GM21381 (cell line): ENCODE data around the gene DNAI1.
A peak's percentile ranks its signal among the peaks of the same experiment; 100 is the strongest.
"Not testable (repeated sequence)": the region's sequence is repeated elsewhere in the genome, so short reads cannot be mapped to it uniquely, and the experiment has no call there.

Experiments
- ATAC-seq: cut with Tn5 transposase; IDR thresholded peaks from one replicate; pipeline ENCODE4 v1.9.1; 2021; ENCODE audit warnings: mild to moderate bottlenecking, moderate library complexity; ENCODE audit not compliant: unreplicated experiment

Gene DNAI1

DNA sequence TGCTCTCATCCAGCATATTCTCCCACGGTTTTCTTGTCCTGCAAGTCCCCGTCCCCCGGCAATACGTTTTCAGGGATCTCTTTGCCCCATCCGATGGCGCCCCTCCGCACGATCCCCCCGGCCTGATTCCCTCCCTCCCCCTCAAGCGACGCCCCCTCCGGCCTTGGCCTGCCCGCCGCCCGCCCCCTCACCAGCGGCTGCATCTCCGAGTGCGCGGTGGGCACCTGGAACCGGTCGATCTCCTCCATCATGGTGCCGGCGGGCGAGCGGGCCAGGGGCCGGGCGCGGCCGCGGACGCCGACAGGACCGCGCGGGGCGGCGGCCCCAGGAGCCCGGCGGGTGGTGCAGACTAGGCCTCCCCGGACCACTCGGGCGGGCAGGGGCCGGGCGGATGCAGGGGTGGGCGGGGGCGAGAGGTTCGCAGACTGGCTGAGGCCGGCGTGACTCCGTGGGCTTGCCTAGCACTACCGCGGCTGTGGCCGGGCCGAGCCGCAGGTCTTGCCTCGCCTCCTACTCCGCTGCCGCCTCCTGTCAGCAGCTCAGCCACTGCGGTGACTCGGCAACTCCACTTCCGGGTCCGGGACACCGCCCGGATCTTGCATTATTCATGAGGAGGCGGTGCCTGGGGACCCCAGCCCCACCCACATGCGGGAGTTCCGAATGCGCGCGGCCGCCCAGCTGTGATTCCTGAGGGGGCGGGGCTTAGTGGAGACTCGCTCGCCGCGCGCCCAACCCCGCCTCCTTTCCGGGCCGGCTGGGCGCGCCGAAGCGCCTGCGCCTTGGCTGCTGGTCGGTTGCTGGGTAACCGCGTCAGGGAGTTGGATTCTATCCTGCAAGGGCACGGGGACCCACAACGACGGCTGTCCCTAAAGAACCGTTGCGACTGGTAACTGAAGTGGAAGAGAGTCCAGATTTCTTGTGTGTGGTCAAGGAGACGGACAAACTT lies at the start of gene DNAI1, which contains the start of gene FAM219A:
DNAI1 (plus strand) TSS at position 793 of the 946 bp plus-strand sequence. CDS start 201 bp downstream, outside the sequence.
FAM219A (minus strand) TSS at position 558 of the 946 bp plus-strand sequence; CDS start at position 251, 307 bp downstream.
- peak; percentile 98 for ATAC-seq

DNA sequence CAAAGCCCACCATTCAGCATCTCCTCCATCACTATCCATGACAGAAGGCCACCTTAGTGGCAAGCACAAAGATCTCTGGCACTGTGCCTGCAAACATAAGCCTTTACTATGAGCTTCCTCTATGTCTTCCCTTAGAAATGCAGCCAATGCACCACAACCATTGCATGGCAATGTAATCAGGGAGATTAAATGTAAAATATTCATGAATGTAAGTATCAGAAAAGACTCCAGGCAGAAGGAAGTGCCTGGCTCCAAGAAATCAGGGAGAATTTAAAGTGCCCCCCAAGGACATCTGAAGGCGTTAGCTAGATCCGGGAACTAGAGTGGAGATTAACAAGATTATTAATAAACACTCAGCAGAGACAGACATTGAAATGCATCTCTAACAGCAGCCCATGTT lies 49.5 kb upstream of the DNAI1 start:
- no peak for ATAC-seq

DNA sequence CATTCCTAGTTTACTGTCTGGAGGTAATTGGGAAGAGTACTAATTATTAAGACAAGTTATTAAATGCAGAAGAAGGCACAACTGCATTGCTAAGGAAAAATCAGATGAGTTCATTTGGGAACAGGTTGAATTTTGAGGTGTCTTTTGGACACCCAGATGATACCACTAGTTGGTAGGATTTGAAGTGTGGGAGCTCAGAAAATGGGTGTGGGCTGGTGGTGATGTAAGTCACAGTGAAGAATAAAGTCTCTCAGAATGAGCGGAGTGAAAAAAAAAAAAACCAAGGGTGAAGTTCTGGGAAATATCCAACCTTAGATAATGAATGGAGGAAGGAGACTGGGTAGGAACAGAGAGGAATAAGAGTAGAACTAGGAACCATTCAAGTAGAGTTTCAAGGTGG lies 46.3 kb upstream of the DNAI1 start:
- no peak for ATAC-seq

DNA sequence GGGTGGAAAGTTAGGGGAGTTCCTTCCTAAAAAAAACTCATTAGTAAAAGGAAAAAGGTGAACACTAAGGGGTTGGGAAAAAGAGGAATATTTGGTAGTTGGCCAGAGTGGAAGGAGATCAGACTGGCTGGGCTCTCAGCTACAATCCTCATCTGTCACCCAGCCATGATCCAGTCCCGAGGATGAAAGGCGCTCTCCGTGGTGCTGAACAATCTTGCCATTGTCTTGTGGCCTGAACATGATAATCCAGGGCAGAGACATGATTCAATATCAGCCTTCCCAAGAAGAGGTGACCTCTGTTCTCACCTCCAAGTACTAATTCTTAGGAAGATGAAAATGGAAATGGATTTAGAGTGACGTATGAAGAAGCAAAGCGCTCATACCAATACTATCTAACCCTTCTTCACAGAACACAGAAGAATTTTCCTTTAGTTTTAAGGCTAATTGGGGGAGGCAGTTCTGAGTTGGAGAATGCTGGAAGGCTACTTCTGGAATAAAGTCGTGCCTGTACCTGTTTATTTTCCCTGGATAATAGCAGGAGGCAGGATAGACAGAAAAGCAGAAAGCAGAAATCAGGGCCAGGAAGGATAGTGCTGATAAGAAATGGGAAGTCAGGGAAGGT lies 45.3 kb upstream of the DNAI1 start:
- no peak for ATAC-seq

DNA sequence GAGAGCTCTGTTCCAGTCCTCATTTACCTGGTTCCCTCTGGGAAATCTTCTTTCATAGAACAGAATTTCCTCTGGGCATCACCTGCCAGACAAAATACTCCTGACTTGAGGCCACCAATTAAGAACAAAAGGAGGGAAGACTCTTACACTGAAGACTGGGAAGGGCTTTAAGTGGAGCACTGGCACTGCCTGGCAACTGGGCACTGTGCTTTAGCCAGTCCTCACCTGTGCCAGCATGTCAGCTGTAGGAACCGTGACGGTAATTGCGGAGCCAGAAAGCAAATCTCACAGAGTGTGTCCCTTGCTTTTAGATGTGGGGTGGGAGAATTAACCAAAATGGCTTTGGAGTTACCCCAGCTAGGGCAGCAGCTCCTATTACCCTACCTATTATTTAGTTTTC lies 40.9 kb upstream of the DNAI1 start:
- ATAC-seq = no peak

DNA sequence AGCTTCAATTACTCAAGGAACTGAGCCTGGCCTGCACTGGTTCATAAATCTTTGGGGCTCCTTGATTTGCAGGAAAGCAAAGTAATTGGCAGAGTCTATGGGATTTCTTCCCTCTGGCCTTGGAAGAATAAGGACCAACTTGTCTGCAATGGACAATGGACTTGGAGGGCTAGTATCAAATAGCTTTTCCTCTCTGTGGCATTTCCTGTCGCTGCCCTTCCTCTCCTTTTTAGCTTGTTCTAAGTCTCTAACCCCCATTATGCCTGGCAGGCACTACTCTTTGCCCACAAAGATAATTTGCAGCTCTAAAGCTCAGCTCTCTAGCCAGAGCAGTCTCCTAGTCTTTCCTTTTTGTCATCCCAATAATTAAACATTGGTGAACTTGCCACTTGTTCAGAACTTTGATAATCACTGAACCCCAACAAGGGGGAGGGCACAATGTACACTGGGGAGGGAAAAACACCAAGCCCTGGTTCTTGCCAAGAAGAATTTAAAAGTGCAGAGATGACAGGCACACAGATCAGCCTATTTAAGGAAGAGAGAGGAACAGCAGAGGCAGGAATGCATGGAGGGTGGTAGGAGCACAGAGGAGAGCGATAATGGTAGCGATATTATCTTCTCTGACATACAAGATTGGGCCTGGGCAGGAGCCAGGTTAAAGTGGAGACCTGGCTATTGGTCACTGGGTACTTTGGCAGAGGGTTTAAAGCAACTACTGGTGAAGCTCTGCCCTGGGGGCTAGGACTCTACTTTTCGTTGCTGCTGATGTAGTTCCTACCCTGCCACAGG lies 38.7 kb upstream of the DNAI1 start:
- no peak for ATAC-seq

DNA sequence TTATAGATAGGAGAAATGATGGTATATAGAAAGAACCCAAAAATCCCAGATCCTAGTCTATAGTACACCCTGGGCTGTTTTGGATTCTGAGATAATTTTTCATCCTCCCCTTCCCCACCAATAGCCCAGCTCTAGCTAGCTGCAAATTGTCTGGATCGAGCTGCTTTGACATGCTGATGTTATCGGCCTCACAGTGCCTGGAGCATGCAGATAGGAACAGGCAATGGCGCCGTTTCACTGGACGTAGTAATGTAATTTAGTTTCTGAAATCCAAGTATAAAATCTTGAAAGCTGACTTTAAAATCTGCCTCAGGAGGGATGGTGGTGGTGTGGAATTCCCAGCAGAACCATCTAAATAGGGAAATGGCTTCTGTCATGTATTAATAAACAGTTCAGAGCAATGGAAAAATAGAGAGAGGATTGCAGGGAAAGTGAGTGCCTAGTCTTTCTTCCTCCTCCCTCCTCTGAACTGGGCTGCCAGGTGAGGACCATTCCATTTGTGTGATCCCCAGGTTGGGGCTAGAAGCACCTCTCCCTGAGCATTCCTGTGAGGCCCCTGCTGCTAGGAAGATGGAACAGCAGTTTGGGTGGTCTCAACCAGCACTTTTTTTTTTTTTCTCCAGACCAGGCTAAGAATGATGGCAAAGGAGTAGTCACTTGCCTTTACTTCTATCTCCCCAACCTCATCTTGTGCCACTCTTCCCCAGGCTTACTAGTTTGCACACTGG lies 32.1 kb upstream of the DNAI1 start:
- ATAC-seq = no peak

DNA sequence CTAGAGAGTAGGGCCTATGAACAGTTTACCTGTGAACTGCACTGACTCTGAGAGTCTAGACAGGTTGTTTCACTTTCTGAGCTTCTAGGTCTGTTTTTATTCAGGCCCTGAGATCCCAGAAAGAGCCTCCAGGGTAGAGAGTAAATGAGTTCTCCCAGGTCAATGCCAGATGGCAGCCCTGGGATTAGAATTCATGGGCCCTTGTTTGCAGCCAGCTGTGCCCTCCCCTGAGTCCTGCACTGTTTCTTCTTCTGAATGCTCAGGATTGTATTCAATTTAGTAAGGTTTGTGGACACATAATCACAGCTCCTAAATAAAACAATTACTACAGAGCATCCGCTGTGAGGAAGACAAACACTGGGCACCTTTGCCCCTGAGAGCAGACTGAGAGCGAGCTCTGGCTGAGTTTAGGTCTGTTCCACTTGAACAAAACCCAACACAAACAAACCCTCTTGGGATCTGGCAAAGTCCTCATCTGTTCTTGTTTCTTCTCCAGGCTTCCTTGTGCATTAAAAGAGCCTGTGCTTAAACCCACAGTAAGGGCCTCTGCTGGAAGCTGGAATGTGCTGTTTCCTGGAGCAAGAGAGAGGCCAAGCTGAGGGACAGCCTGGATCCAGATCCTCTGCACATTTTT lies 30.2 kb upstream of the DNAI1 start:
- ATAC-seq = no peak

DNA sequence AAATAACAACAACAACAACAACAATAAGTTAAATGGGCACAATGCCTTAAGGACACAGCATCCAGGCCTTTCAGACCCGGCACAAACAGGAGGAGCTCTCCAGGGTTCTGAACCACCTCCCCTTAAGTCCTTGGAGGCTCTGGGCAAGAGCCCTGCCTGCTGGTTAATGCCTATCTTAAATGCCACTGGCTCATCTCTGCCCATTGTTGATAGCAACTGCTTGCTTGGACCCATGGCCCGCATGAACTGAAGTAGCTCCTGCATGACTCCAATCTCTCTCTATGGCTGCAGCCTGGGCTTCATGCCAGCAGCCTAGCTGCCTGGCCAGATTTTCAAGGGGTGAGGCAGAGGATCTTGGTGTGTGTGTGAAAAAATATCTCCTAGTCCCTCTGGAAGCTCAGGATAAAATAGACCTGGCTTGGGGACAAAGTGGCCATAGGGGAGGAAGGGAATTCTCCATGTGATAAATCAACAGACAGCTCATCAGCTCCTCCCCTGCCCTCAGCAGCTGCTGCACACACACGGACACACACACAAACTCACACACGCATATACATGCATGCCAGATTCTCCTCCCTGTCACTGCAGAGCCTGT lies 27.7 kb upstream of the DNAI1 start:
- ATAC-seq = no peak

DNA sequence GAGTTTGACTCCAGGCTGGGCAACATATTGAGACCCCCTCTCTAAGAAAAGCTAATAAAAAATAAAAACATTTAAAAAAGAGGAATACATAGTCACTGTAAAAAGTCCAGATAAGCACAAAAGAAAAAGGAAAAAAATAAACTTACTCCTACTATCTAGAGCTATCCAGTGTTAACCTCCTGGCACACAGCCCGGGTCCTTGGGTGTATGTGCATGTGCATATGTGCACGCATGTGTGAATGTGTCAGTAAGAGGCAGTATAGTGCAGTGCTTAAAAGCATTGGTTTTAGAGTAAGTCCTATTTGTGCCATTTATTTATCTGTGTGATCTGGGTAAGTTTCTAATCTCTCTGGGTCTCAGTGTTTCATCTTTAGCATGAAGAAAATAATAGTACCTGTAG lies 26.9 kb upstream of the DNAI1 start:
- ATAC-seq = no peak

DNA sequence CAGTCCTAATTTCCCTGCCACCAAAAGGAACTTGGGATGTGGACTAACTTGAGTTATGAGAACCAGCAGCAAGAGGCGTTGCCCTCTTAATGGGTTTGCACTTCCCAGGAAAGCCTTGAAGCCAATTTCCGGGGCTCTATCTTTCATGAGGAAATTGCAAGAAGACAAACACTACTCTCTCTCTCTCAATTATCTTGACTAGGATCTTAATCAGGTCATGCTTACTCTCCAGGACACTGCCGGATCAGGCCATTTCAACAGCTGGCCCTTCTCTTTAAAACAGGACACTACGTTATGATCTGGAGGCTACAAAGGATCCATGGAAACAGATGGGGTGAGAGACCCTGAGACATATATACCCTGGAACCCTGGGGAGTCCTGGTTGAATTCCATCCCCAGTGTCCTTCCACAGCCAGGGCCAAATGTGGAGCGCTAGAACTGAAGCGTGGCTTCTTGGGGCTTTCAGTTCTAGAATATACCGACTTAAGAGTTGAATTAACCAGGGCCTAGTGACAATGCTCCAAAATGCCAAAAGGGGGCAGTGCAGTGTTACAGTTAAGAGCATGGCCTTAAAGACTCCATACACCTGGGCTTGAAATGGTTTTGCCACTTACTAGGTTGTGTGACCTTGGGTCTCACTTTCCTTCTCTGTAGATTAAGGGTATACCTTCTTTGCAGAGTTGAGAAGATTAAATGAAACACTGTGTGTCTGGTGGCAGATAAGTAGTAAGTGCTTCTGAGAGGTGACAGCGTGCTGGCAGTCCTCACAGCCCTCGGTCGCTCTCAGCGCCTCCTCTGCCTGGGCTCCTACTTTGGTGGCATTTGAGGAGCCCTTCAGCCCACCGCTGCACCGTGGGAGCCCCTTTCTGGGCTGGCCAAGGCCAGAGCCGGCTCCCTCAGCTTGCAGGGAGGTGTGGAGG lies 21.3 kb upstream of the DNAI1 start:
- no peak for ATAC-seq

DNA sequence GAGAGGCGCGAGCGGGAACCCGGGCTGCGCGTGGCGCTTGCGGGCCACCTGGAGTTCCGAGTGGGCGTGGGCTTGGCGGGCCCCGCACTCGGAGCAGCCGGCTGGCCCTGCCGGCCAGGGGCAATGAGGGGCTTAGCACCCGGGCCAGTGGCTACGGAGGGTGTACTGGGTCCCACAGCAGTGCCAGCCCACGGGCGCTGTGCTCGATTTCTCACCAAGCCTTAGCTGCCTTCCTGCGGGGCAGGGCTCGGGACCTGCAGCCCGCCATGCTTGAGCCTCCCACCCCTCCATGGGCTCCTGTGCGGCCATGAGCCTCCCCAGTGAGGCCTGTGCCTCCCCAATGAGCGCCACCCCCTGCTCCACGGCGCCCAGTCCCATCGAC lies 20.7 kb upstream of the DNAI1 start:
- ATAC-seq = not testable (repeated sequence)

DNA sequence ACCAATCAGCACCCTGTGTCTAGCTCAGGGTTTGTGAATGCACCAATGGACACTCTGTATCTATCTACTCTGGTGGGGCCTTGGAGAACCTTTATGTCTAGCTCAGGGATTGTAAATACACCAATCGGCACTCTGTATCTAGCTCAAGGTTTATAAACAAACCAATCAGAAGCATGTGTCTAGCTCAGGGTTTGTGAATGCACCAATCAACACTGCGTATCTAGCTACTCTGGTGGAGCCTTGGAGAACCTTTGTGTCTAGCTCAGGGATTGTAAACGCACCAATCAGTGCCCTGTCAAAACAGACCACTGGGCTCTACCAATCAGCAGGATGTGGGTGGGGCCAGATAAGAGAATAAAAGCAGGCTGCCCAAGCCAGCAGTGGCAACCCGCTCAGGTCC lies 20.1 kb upstream of the DNAI1 start:
- ATAC-seq = not testable (repeated sequence)

DNA sequence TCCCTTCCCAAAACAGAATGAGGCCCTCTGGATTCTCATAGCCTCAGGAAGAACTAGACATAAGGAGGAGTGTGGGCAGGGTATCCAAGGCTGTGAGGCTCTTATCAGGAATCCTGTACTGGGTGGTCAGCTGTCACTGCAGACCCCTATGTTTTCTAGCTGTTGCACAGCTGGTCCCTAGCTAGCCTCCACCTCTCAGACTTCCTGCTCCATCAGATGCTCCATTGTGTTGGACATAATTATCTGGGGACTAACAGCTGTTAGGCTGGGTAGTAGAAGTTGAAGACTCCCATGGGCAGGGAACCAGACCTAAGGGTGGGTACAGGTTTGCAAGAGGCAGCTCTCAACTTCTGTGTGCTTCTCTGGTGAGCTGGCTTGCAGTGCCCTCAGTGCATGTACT lies 18.6 kb upstream of the DNAI1 start:
- ATAC-seq = no peak

DNA sequence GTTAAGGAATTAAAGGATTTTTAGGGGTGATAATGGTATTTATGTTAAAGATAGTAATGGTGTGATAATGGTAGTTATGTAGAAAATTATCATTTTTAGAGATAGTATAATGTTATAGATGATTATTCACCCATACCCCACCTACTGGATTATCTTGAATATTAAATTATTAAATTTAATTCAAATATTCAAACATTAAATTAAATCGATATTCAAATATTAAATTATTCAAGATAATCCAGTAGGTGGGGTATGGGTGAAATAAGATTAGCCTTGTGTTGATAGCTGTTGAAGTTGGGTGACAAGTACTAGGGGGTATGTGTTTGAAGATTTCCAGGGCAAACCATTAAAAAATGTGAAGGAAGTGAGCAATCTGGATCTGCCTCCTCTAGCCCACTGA lies 15.8 kb upstream of the DNAI1 start:
- ATAC-seq = no peak

DNA sequence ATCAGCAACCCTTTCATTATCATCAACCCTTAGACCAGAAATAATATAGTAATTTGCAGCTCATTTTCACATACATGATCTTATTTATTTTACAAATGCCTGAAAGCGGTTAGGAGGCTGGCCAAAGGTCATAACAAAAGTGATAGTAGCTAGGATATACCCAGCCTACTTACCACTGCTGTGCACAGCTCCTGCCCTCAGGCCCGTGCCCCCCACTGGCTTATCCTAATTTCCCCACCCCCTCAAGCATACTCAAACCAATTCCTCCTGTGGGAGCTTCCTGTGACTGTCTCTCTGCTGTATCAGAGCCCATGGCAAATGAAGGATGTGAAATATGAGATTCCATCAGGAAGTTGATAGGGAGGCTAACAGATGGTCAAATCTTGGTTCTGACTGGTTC lies 15.1 kb upstream of the DNAI1 start:
- ATAC-seq = no peak

DNA sequence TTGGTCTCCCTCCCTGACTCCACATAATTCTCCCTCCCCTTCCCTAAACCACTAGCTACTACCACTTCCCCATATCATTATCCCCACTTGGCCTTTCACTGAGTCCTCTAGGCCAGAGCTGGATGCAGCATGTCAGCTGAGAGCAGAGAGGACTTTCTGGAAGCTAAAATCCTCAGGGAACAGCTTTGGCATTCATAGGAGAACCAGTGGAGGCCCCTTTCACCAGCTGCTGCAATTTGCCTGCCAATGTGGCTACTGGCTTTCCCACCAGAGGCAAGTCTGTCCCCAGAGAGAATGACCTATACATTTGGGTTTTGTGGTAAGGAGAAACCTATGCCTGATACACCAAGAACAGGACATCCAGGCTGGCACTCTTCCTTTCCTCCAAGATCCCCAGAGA lies 14.6 kb upstream of the DNAI1 start:
- ATAC-seq = no peak

DNA sequence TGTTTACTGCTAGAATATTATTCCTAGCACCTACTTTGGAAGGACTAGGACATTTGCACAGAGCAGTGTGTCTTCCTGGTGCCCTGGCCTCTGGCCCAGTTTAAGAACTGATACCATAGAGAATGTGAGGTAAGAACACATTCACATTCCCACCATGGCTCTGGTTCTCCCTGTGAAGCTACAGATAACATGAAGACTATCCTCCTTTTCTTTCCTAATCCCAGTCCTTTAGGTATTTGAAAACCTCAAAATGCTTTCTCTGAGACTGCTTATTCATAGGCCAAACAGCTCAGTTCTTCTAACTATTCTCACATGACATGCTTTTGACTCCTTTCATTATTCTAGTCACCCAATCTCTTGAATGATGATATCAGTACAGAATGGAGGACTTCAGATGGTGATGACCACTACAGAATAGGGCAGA lies 12.1 kb upstream of the DNAI1 start:
- no peak for ATAC-seq

DNA sequence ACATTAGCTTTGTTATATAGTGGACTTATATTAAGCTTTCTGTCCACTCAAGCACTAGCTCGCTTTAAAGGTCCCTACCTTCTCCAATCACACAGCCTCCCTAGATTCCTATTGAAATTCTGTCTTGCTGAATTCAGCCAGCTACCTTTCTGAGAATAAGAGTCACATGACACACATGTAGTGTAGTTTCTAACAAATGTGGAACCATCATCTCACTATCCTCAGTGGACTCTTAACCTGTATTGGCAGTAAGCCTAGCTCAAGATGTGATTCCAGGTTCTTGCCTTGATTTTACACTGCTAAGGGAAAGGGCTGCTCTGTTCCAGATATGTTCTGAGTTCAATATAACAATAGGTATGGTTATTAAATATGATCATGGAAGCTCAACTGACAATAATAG lies 11.7 kb upstream of the DNAI1 start:
- ATAC-seq = no peak
